ENCODE data around the gene DLST. TPM values are rescaled to one million over a fixed set of nuclear protein-coding genes. Genes with fewer than 3 reads are reported as not detected.

DLST gene
- polyA plus RNA-seq, 1 of the 3 experiments (the other 2 are of a cell fraction): 92.3 TPM

GRCh38 chr14:74908861-74909341 lies 27.2 kb downstream of the DLST start:
- Histone ChIP-seq H2AFZ (ENCODE audit: low read depth) (no peak overlapping the region), H3K27ac (ENCODE audit: low read depth in 2 of 2, low read length in 1 of 2) (no peak overlapping the region), H3F3A (replicated peaks; ENCODE audit: insufficient read depth) (peaks cover 22% of the 10 kb centered on the region), H4K20me1 (ENCODE audit: insufficient read depth) (no peaks in the 10 kb centered on the region), H3K4me2 (no peak overlapping the region), H3K9me2 (no peaks in the 10 kb centered on the region), H3K36me3 (replicated peaks in 1 of 2; ENCODE audit: control insufficient read depth in 1 of 2, insufficient read depth in 2 of 2, low read length in 1 of 2) (peaks cover 0 to 11% of the 10 kb centered on the region in 2 experiments), H3K4me3 (ENCODE audit: low read depth in 2 of 2, low read length in 1 of 2) (no peak overlapping the region), H3K79me2 (ENCODE audit: insufficient read depth) (no peaks in the 10 kb centered on the region), H3K27me3 (ENCODE audit: insufficient read depth) (no peaks in the 10 kb centered on the region), H3K9ac (no peak overlapping the region), H3K4me1 (ENCODE audit: control insufficient read depth in 1 of 2, insufficient read depth in 2 of 2, low read depth in 1 of 2, low read length in 1 of 2) (no peaks in the 10 kb centered on the region; a peak in 1 of 4 replicates), H3K9me3 (no peaks in the 10 kb centered on the region)
- DNase-seq: no peak
- ChIA-PET CTCF (interaction anchor here (4.7 to 26.0 kb wide), 6 partner anchors 14 to 181 kb away, joined by 20 to 537 read pairs (median 88); partner anchors contain the start of genes DLST and PROX2), POLR2A (interaction anchor here (1.1 kb wide), 1 partner anchor 26 kb away, joined by 3 read pairs; no protein-coding TSS in a partner anchor)
- TF ChIP-seq FOXM1 (IDR thresholded peaks at IDR 0.05; ENCODE audit: low read depth): no peak
- 85% methylated on average over 8 of the region's 9 CpGs for WGBS (ENCODE audit: low lambda C conversion rate)

GRCh38 chr14:74909501-74909900 lies 27.8 kb downstream of the DLST start:
- H3K36me3 ChIP-seq (replicated peaks in 1 of 2; ENCODE audit: control insufficient read depth in 1 of 2, insufficient read depth in 2 of 2, low read length in 1 of 2): peaks cover 0 to 7% of the 10 kb centered on the region in 2 experiments
- no peak for TF ChIP-seq YY1 (IDR thresholded peaks at IDR 0.05; ENCODE audit: low read depth)
- no peak for TF ChIP-seq NRF1 (IDR thresholded peaks at IDR 0.05; ENCODE audit: low read depth, low read length)
- TF ChIP-seq CHD2 (IDR thresholded peaks at IDR 0.05; ENCODE audit: low read length, partially characterized antibody): no peak
- TF ChIP-seq MAX (IDR thresholded peaks at IDR 0.05; ENCODE audit: low read depth): no peak
- no peak for TF ChIP-seq FOXJ3 (CRISPR knock-in tag; IDR thresholded peaks at IDR 0.05)
- TF ChIP-seq RXRA (IDR thresholded peaks at IDR 0.05; ENCODE audit: borderline replicate concordance, low read depth): no peak
- no peak for TF ChIP-seq SIN3A (IDR thresholded peaks at IDR 0.05; ENCODE audit: borderline replicate concordance, low read depth, low read length)
- no peak for TF ChIP-seq CTCF (IDR thresholded peaks at IDR 0.05)
- whole genome bisulfite sequencing (ENCODE audit: low lambda C conversion rate): 98% methylated on average over 6 of the region's 14 CpGs

More at GRCh38 chr14:74909501-74909900, 27.8 kb downstream of the DLST start:
- H3K27me3 ChIP-seq (ENCODE audit: insufficient read depth): no peaks in the 10 kb centered on the region
- H2AFZ ChIP-seq (ENCODE audit: low read depth): no peak overlapping the region
- H3K9me2 ChIP-seq: no peaks in the 10 kb centered on the region
- H3K9me3 ChIP-seq: no peaks in the 10 kb centered on the region
- CTCF ChIA-PET: interaction anchor here (1.1 to 26.0 kb wide), 6 partner anchors 15 to 179 kb away, joined by 3 to 537 read pairs (median 74); partner anchors contain the start of genes DLST, PROX2 and YLPM1
- H3K79me2 ChIP-seq (ENCODE audit: insufficient read depth): no peaks in the 10 kb centered on the region
- H3K27ac ChIP-seq (ENCODE audit: low read depth in 2 of 2, low read length in 1 of 2): no peak overlapping the region
- no peak for DNase-seq
- no peak overlapping the region for H3K4me3 ChIP-seq (ENCODE audit: low read depth in 2 of 2, low read length in 1 of 2)
- H3K9ac ChIP-seq: no peak overlapping the region
- H3K4me2 ChIP-seq: no peak overlapping the region
- no peaks in the 10 kb centered on the region for H4K20me1 ChIP-seq (ENCODE audit: insufficient read depth)
- POLR2A ChIA-PET: no interaction called here
- H3F3A ChIP-seq (replicated peaks; ENCODE audit: insufficient read depth): peaks cover 16% of the 10 kb centered on the region
- no peaks in the 10 kb centered on the region; a peak in 1 of 4 replicates for H3K4me1 ChIP-seq (ENCODE audit: control insufficient read depth in 1 of 2, insufficient read depth in 2 of 2, low read depth in 1 of 2, low read length in 1 of 2)
